ENCODE results near the gene EXOSC5. TPM values are rescaled to one million over a fixed set of nuclear protein-coding genes. Genes with fewer than 3 reads are reported as not detected.

EXOSC5 gene
- total RNA-seq, 4 donors from 2014 or later, result 23.0 to 51.5 (median 31.9) TPM

DNA sequence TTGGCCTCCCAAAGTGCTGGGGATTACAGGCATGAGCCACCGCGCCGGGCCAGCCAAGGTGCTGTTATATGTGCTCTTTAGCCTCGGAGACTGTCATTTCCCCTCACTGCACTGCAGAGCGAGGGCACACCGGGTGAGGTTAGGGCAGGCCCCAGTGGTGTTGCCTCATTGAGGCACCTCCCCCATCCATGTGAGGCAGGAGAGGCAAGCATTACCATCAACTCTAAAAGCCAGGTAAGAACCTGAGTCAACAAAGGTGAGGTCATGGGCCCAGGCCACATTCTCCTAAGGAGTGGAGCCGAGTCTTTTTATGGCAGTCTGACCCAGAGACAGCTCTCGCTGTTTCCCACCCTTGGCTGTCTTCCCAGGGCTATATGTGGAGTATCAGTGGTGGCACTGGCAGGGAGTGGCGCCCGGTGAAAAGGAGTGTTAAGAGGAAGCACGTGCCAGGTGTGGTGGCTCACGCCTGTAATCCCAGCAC is 19.1 kb upstream of the EXOSC5 start:
- no peaks in the 10 kb centered on the region for H3K27me3 ChIP-seq
- H3K27ac ChIP-seq, result no peak overlapping the region
- TF ChIP-seq EP300 (IDR thresholded peaks at IDR 0.05), result no peak
- TF ChIP-seq CTCF (IDR thresholded peaks at IDR 0.05), result no peak
- WGBS, result 97% methylated on average over 12 of the region's 12 CpGs
- DNase-seq (ENCODE audit: low spot score in 2 of 2), result no peak
- no peak overlapping the region for H3K4me3 ChIP-seq
- no peaks in the 10 kb centered on the region for H3K9me3 ChIP-seq
- peaks cover 92% of the 10 kb centered on the region for H3K36me3 ChIP-seq
- H3K4me1 ChIP-seq, result peaks cover 7% of the 10 kb centered on the region

- Histone ChIP-seq H3K4me3 (no peak overlapping the region), H3K9me3 (no peaks in the 10 kb centered on the region), H3K4me1 (peaks cover 13% of the 10 kb centered on the region), H3K27me3 (no peaks in the 10 kb centered on the region), H3K36me3 (peaks cover 90% of the 10 kb centered on the region), H3K27ac (no peak overlapping the region)
- DNase-seq (ENCODE audit: low spot score in 2 of 2), result no peak
- 91% methylated on average over 5 of the region's 9 CpGs for WGBS
- TF ChIP-seq POLR2A (IDR thresholded peaks at IDR 0.05) (no peak), POLR2AphosphoS5 (IDR thresholded peaks at IDR 0.05) (no peak), EP300 (IDR thresholded peaks at IDR 0.05) (no peak), CTCF (IDR thresholded peaks at IDR 0.05) (no peak)
These were observed 18.0 kb upstream of the EXOSC5 start for GRCh38 chr19:41415154-41415571.

DNA sequence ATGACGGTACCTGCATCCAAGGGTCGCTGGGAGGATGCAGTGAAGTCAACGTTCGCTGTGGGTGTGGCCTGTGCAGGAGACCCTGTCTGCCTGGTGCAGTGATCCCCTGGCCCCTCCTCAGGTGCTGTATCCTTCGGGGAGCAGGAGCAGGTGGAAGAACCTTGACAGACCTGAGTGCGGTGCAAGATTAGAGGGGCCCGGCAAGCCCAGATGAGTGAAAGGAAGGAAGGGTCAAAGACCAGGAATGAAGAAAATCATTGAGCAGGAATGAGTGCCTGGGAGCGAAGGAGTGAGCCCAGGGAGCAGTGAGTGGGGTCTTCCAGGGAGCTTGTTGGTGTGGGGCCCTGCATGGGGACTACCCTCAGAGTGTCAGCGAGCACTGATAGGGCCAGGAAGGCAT is 17.3 kb upstream of the EXOSC5 start:
- Histone ChIP-seq H3K27ac (no peak overlapping the region), H3K9me3 (no peaks in the 10 kb centered on the region), H3K4me1 (peaks cover 13% of the 10 kb centered on the region), H3K36me3 (peaks cover 83% of the 10 kb centered on the region), H3K27me3 (no peaks in the 10 kb centered on the region), H3K4me3 (no peak overlapping the region)
- TF ChIP-seq POLR2AphosphoS5 (IDR thresholded peaks at IDR 0.05) (no peak), EP300 (IDR thresholded peaks at IDR 0.05) (no peak), CTCF (IDR thresholded peaks at IDR 0.05) (no peak), POLR2A (IDR thresholded peaks at IDR 0.05) (no peak)
- no peak for DNase-seq (ENCODE audit: low spot score in 2 of 2)
- 85% methylated on average over 9 of the region's 9 CpGs for WGBS

DNA sequence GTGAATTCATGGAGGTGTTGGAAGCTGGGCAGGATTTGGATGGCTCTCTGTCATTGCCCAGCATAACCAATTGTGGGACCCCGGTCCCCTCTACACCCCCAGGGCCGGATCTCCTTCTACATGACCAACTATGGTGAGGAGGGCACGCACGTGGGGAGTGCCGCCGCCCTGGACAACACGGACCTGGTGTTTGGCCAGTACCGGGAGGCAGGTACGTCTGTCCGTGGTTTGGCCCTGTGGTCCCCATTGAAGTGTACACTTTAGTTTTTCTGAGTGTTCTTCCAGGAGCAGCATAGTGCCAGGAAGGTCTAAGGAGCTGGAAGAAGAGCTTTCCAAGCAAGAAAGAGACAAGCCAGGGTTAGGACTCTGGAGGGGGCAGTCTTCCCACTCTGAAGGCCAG is 16.8 kb upstream of the EXOSC5 start:
- Histone ChIP-seq H3K4me3 (no peak overlapping the region), H3K27ac (no peak overlapping the region), H3K4me1 (peaks cover 16% of the 10 kb centered on the region), H3K27me3 (no peaks in the 10 kb centered on the region), H3K9me3 (no peaks in the 10 kb centered on the region), H3K36me3 (peaks cover 78% of the 10 kb centered on the region)
- no peak for TF ChIP-seq POLR2AphosphoS5 (IDR thresholded peaks at IDR 0.05)
- TF ChIP-seq EP300 (IDR thresholded peaks at IDR 0.05), result no peak
- no peak for TF ChIP-seq POLR2A (IDR thresholded peaks at IDR 0.05)
- no peak for TF ChIP-seq CTCF (IDR thresholded peaks at IDR 0.05)
- WGBS, result 100% methylated on average over 7 of the region's 10 CpGs
- no peak for DNase-seq (ENCODE audit: low spot score in 2 of 2)

DNA sequence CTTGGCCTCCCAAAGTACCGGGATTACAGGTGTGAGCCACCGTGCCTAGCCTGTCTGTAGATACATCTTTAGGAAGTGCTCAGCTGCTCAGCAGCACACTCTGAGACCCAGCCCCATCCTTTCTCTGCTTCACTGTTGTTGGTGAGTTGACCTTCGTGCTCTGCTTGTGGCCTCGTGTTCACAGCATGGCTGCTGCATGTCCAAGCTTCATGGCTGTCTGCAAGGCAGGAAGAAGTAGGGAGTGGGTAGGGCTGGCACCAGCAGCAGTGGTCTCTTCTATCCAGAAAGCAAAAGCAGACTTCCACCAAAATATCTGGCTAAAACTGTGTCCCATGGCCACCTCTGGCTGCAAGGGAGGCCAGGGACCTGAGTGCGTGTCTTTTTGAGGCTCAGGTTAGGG is 15.8 kb upstream of the EXOSC5 start:
- H3K27me3 ChIP-seq, result no peaks in the 10 kb centered on the region
- peaks cover 17% of the 10 kb centered on the region for H3K4me1 ChIP-seq
- no peak overlapping the region for H3K27ac ChIP-seq
- TF ChIP-seq EP300 (IDR thresholded peaks at IDR 0.05), result no peak
- TF ChIP-seq CTCF (IDR thresholded peaks at IDR 0.05), result no peak
- no peak for TF ChIP-seq POLR2A (IDR thresholded peaks at IDR 0.05)
- no peak for TF ChIP-seq POLR2AphosphoS5 (IDR thresholded peaks at IDR 0.05)
- no peak for DNase-seq (ENCODE audit: low spot score in 2 of 2)
- H3K9me3 ChIP-seq, result no peaks in the 10 kb centered on the region
- H3K4me3 ChIP-seq, result no peak overlapping the region
- H3K36me3 ChIP-seq, result peaks cover 68% of the 10 kb centered on the region
- WGBS, result 95% methylated on average over 5 of the region's 5 CpGs
